Measurements from ENCODE around the gene SPDYC.

DNA sequence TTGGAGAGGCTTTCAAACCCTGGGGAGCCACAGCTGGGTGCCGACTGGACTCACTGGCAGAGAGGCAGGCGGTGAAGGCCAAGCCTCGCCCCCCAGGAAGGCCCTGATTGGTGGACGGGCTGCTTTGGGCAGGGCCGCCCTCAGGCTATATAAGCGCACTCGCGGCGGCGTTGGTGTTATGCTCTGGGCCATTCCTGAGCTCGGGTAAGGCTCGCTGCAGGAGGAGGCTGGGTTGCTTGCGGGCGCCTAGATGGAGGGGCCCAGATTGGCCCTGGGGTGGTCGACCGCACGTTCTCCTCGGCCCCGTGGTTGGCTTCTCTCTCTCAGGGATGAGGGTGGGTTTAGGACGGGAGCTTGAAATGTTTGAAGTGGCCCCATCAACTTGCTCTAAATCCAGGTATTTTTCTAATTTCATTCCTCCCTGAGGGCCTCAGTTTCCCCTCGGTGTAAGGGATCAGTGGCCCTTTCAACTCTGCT lies at the start of gene SPDYC:
- TF ChIP-seq, protein P1, sequence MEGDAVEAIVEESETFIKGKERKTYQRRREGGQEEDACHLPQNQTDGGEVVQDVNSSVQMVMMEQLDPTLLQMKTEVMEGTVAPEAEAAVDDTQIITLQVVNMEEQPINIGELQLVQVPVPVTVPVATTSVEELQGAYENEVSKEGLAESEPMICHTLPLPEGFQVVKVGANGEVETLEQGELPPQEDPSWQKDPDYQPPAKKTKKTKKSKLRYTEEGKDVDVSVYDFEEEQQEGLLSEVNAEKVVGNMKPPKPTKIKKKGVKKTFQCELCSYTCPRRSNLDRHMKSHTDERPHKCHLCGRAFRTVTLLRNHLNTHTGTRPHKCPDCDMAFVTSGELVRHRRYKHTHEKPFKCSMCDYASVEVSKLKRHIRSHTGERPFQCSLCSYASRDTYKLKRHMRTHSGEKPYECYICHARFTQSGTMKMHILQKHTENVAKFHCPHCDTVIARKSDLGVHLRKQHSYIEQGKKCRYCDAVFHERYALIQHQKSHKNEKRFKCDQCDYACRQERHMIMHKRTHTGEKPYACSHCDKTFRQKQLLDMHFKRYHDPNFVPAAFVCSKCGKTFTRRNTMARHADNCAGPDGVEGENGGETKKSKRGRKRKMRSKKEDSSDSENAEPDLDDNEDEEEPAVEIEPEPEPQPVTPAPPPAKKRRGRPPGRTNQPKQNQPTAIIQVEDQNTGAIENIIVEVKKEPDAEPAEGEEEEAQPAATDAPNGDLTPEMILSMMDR (IDR thresholded peaks at IDR 0.05; ENCODE audit: poor library complexity): no peak
- TF ChIP-seq EZH2 (IDR thresholded peaks at IDR 0.05; ENCODE audit: borderline replicate concordance) (no peak), EZH2phosphoT487 (IDR thresholded peaks at IDR 0.05; ENCODE audit: low read depth, severe bottlenecking, unreplicated experiment) (no peak)

Data from hepatocyte (in vitro differentiated cells).